Muscle layer of duodenum (tissue), 2 donors: ENCODE results near the gene SLC16A6.
A peak's percentile ranks its signal among the peaks of the same experiment; 100 is the strongest.
"Not testable (repeated sequence)": the region's sequence is repeated elsewhere in the genome, so short reads cannot be mapped to it uniquely, and the experiment has no call there.

ENCODE experiments used
- H3K27ac ChIP-seq: one replicate; pipeline ENCODE4 v1.7.0; 2013; ENCODE audit warnings: mild to moderate bottlenecking, low read length
- H3K27me3 ChIP-seq: one replicate; pipeline ENCODE4 v1.7.0; 2013; ENCODE audit warnings: low read depth, mild to moderate bottlenecking, control low read depth, low read length
- H3K36me3 ChIP-seq, 2 donors: one replicate each; pipeline ENCODE4 v1.7.0; 2013; ENCODE audit warnings: low read length in 2 of 2, control low read depth in 1 of 2, mild to moderate bottlenecking in 1 of 2; ENCODE audit not compliant: insufficient read depth in 2 of 2, control insufficient read depth in 1 of 2
- H3K4me1 ChIP-seq, 2 donors: one replicate each; pipeline ENCODE4 v1.7.0; 2013; ENCODE audit warnings: low read length in 2 of 2, mild to moderate bottlenecking in 2 of 2, control low read depth in 1 of 2, moderate library complexity in 1 of 2; ENCODE audit not compliant: insufficient read depth in 2 of 2, control insufficient read depth in 1 of 2
- H3K4me3 ChIP-seq, 2 donors: one replicate each; pipeline ENCODE4 v1.7.0; 2013; ENCODE audit warnings: low read length in 2 of 2, low read depth in 1 of 2, mild to moderate bottlenecking in 1 of 2
- H3K9me3 ChIP-seq, 2 donors: one replicate each; pipeline ENCODE4 v1.7.0; 2013; ENCODE audit warnings: low read length in 2 of 2, control low read depth in 1 of 2, mild to moderate bottlenecking in 1 of 2; ENCODE audit not compliant: control insufficient read depth in 1 of 2
- donor health status: healthy.

The SLC16A6 gene

DNA sequence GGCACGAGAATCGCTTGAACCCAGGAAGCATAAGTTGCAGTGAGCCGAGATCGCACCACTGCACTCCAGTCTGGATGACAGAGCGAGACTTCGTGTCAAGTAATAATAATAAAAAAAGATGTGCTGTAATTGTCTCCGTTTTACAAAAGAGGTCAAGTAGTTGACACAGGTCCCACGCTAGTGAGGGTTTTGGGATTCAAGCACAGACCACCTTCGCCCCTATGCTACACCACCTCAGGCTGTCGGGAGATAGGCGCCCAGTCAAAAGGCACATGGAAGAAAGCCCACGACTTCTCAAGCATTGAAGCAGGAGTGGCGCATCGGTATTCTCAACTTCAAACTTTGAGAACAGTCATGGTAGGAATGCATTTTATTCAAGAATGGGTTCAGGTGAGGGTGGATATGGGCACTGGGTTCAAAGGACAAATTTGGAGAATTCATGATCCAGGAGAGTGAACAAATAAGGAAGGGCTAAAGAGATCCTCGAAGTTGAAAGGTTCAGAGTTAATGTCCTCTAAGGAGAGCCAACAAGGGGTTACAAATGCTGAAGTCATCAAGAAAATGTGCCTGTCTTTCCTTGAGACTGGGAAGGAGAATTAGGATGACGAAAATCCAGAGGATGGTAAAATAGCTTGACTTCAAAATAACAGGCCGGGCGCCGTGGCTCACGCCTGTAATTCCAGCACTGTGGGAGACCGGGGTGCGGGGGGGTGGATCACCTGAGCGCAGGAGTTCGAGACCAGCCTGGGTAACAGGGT, 44.5 kb downstream of the SLC16A6 start:
- Histone ChIP-seq H3K4me1 (peaks cover 6 to 18% of the 10 kb centered on the region in 2 donors), H3K9me3 (no peaks in the 10 kb centered on the region), H3K27ac (no peak overlapping the region), H3K27me3 (no peaks in the 10 kb centered on the region), H3K4me3 (peak overlapping the region in 1 of 2 donors; percentile 80), H3K36me3 (peaks cover under 1 to 8% of the 10 kb centered on the region in 2 donors)

DNA sequence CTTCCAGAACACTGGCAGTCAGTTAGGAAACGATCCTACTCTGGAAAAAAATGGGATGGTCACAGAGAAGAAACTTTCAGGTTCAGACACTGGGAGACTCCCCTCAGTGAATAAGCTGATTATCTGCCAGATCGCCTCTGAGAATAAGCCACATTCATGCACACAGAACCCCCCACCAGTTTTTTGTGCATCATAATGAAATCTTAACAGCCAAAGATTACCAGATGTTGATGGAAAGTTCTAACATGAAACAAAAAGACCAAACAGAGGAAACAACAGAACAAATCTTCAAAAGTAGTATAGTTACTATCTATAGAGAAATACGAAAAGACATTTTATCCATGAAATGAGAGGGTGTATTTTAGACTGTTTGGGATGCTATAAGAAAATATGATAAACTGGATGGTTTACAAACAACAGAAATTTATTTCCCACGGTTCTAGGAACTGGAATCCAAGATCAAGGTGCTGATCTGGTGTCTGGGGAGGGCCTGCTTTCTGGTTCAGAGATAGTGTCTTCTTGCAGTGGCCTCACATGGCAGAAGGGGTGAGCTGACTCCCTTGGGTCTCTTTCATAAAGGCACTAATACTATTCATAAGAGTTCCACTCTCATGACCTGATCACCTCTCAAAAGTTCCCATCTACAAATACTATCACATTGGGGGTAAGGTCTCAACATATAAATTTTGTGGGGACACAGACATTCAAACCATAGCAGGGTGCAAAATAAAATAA, 51.1 kb downstream of the SLC16A6 start:
- Histone ChIP-seq H3K27me3 (no peaks in the 10 kb centered on the region), H3K27ac (no peak overlapping the region), H3K9me3 (no peaks in the 10 kb centered on the region), H3K36me3 (no peaks in the 10 kb centered on the region), H3K4me3 (no peak overlapping the region), H3K4me1 (no peaks in the 10 kb centered on the region)

DNA sequence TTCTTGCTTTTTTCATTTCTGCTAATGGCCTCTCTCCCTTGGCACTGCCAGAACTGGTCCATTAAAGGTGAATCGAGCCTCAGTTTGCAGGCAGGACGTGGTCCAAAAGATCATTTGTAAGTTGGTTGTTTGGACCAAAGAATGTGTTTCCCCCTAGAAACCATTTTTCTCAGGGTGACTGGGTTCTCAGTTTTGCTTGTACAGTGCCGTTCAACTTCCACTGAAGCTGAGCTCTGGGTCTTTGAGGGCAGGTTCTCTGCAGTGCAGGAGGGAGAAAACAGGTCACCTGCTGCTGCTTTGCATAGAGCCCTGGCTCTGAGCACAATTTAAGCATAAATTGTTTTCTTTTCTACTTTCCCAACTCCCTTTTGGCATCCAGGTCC, 52.1 kb downstream of the SLC16A6 start:
- Histone ChIP-seq H3K36me3 (no peaks in the 10 kb centered on the region), H3K9me3 (no peaks in the 10 kb centered on the region), H3K27ac (no peak overlapping the region), H3K27me3 (no peaks in the 10 kb centered on the region), H3K4me1 (no peaks in the 10 kb centered on the region), H3K4me3 (no peak overlapping the region)

DNA sequence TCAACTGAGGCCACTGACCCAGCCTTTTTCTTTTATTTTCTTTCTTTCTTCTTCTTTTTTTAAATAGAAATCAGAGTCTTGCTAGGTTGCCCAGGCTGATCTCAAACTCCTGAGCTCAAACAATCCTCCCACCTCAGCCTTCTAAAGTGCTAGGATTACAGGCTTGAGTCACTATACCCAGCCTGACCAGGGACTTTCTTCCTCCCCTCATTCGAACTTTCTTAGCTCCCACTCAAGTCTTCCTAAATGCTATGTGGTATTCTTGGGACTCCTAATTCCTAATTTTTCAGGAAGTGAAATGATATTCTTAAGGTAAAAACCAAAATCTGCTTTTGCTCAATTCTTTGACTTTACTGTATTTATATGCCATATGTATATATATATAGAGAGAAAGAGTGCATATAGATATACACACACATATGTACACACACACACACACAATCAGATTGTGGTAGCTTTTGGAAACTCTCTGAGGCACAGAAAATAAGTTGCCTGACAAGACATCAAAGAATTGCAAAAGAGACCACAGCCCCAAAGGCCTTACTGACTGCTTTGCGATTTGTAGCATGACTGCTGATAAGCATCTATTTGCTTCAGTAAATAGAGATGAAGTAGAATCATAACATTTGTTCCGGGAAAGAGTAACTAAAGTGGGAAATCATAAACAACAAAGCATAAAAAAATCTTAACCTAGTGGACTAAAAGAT, 52.6 kb downstream of the SLC16A6 start:
- Histone ChIP-seq H3K4me3 (no peak overlapping the region), H3K4me1 (no peaks in the 10 kb centered on the region), H3K27ac (peak overlapping the region; percentile 27), H3K9me3 (no peaks in the 10 kb centered on the region), H3K27me3 (no peaks in the 10 kb centered on the region), H3K36me3 (no peaks in the 10 kb centered on the region)

DNA sequence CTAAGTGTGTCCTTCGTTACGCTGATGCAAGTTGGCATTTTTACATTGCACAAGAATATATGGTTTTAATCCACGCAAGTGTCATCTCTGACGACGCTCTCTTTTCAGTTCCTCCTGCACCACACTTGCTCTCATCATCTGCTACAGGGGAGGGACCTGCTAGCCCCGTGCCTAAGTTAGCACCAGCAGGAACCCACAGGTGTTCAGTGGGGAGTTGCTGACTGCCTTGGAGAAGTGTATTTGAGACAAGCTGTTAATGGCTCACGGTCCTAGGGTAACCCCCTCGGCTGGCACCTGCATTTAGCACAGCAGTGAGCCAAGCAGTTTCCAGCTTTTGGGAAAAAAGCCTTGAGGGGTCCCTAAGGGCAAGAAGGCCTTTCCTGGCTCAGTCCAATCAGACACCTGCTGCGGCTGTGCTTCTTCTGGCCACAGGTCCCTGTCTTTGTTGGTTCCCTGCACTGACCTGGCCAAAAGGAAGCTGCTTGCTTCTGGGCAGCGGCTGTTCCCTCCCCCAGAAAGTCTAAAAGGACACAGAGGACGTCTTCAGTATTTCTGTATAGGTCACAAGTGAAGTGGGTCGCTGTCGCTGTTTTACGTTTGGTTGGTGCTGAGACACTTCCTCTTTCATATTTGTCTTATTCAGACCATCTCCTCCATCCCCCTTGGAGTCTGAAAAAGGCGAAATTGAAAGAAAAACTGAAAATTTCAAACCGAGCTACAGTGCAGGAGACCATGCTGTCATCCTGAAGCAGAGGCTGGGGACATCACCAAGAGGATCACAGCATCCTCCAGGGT, 53.4 kb downstream of the SLC16A6 start:
- H3K36me3 ChIP-seq, H3K4me3 ChIP-seq, H3K9me3 ChIP-seq, H3K4me1 ChIP-seq, H3K27me3 ChIP-seq: not testable (repeated sequence)
- peak overlapping the region; percentile 56 for H3K27ac ChIP-seq

DNA sequence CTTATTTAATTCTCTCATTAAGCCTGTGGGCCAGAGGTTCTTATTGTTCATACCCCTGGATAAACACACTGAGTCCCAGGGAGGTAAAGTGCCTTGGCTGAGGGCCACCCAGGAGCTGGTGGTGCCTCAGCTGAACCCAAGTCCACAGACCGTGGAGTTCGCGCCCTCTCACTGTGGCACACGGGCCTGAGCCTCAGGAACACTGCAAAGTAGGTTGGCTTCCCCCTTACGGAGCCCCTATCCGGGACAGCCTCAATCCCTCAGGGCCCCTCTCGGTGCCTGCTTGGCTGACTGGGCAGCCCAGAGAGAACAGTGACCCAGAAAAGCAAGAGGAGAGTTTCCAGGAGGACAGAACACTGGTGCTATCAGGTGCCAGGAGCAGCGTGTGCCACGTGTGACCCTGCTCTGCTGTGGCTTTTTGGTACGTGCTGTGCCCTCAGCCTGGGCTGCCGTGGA, 55.6 kb downstream of the SLC16A6 start:
- H3K27ac ChIP-seq = peak overlapping the region; percentile 51
- H3K36me3 ChIP-seq, H3K9me3 ChIP-seq, H3K27me3 ChIP-seq, H3K4me3 ChIP-seq, H3K4me1 ChIP-seq: not testable (repeated sequence)

DNA sequence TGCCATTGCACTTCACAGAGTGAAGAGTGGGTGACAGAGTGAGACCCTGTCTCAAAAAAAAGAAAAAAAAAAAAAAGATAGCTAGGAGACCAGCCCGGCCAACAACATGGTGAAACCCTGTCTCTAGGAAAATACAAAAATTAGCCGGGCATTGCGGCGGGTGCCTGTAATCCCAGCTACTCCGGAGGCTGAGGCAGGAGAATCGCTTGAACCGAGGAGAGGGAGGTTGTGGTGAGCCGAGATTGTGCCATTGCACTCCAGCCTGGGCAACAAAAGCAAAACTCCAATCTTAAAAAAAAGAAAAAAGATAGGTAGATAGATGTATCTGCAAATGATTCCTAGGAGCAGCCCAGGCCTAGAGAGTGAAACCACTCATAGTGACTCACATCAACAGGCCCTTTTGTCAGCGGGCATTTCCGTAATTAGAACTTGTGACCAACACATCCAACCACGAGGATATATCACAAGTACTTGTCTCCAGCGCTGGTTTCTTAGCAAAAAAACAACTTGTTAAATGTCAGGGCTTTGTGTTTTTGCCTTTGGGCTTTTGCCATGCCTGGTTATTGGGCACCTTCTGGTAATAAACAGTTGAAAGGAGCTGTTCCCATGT, 56.1 kb downstream of the SLC16A6 start:
- H3K4me1 ChIP-seq, H3K9me3 ChIP-seq, H3K27me3 ChIP-seq, H3K36me3 ChIP-seq, H3K4me3 ChIP-seq: not testable (repeated sequence)
- H3K27ac ChIP-seq = peak overlapping the region; percentile 51

DNA sequence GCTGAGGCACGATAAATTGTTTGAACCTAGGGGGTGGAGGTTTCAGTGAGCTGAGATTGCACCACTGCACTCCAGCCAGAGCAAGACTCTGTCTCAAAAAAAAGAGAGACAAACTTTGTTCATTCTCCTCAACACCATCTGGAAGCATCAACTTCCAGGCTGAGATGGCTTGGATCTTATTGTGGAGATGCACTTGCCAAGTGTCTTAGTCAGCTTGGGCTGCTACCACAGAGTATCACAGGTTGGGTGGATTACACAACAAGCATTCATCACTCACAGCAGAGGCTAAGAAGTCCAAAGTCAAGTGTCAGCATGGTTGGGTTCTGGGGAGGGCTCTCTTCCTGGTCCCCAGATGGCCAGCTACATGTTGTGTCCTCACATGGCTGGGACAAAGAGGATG, 58.2 kb downstream of the SLC16A6 start:
- H3K27me3 ChIP-seq, H3K36me3 ChIP-seq, H3K27ac ChIP-seq, H3K9me3 ChIP-seq, H3K4me3 ChIP-seq, H3K4me1 ChIP-seq: not testable (repeated sequence)

DNA sequence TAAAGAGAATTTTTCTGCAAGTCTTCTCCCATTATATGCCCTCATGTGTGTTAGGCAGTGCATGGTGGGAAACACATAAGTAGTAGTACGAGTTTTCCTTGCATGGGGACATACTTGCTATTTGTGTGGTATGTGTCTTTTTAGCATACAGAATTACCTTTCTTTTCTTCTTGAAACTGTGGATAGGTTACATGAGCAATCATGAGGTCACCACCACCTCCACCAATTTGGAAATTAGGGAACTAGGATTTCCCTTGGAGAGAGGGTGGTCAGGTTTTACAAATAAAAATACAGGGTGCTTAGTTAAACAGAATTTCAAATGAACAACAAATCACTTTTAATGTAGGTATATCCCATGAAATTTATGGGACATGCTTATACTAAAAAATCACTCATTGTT, 59.4 kb downstream of the SLC16A6 start:
- Histone ChIP-seq H3K4me3 (no peak overlapping the region), H3K9me3 (no peaks in the 10 kb centered on the region), H3K36me3 (no peaks in the 10 kb centered on the region), H3K4me1 (no peaks in the 10 kb centered on the region), H3K27ac (no peak overlapping the region), H3K27me3 (no peaks in the 10 kb centered on the region)

DNA sequence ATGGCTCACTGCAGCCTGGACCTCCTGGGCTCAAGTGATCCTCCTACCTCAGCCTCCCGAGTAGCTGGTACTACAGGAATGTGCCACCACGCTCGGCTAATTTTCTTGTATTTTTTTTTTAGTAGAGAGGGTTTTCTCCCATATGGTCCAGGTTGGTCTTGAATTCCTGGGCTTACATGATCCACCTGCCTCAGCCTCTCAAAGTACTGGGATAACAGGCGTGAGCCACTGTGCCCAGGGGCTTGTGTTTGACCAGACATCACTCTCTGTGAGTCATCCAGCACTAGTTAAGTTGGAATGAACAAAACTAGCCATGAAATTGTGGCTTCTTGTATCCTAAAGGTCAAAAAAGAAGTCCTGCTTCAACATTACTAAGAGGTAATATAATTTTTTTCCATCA, 59.8 kb downstream of the SLC16A6 start:
- not testable (repeated sequence) for H3K4me3 ChIP-seq, H3K27ac ChIP-seq, H3K27me3 ChIP-seq, H3K9me3 ChIP-seq, H3K36me3 ChIP-seq, H3K4me1 ChIP-seq

DNA sequence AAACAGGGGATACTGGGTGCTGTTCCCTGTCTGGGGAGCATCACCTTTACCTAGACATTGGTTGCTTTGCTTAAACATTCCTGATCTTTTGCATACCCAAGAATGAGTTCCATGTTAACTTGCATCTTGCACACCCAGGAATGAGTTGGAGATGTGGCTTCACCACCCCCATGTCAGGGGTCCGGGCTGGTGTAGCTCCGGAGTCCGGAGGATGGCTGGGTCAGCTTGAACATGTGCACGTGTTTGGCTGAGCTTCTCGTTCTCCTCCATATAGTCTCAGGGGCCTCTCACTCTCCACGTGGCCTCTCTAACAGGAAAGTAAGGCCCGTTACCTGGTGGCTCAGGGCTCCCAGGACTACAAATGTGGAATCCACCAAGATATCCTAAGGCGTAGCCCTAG, 61.3 kb downstream of the SLC16A6 start:
- Histone ChIP-seq H3K4me3 (no peak overlapping the region), H3K36me3 (no peaks in the 10 kb centered on the region), H3K4me1 (no peaks in the 10 kb centered on the region), H3K9me3 (no peaks in the 10 kb centered on the region), H3K27me3 (no peaks in the 10 kb centered on the region), H3K27ac (no peak overlapping the region)
